Prostate gland (tissue), 2 donors: Measurements from ENCODE around the gene DCHS2. TPM values are rescaled to one million over a fixed set of nuclear protein-coding genes. Genes with fewer than 3 reads are reported as not detected.

ENCODE experiments used
- DNase-seq: peaks from one replicate; pipeline ENCODE4 v3.0.0-alpha.2; 2019; ENCODE audit warnings: low spot score
- H3K27ac ChIP-seq, 2 donors: fragments of 200-600 bp; sonication (generic); 2 replicates each; pipeline ENCODE4 v1.5.1; 2017 to 2019
- H3K27me3 ChIP-seq: fragments of 200-600 bp; sonication (generic); replicated peaks from 2 replicates; pipeline ENCODE4 v1.5.1; 2019; ENCODE audit not compliant: insufficient read depth
- H3K36me3 ChIP-seq, 2 donors: fragments of 200-600 bp; sonication (generic); 1 replicate in 1 of 2; 2 replicates in 1 of 2; pipeline versions ENCODE4 v1.5.1 to v1.8.1; 2017 to 2019
- H3K4me1 ChIP-seq: fragments of 200-600 bp; sonication (generic); replicated peaks from 2 replicates; pipeline ENCODE4 v1.5.1; 2019
- H3K4me3 ChIP-seq, 2 donors: fragments of 200-600 bp; sonication (generic); 2 replicates each; pipeline ENCODE4 v1.5.1; 2017 to 2019
- H3K9me3 ChIP-seq: fragments of 200-600 bp; sonication (generic); 2 replicates; pipeline ENCODE4 v1.5.1; 2017
- CTCF ChIP-seq, 4 experiments: fragments of 200-600 bp in 2 of 4; fragments of 450-650 bp in 2 of 4; sonication (generic) in 2 of 4; IDR thresholded peaks; 1 replicate in 3 of 4; 2 replicates in 1 of 4; pipeline ENCODE4 v1.5.1; 2016 to 2019; ENCODE audit warnings: antibody characterized with exemption in 4 of 4, mild to moderate bottlenecking in 2 of 4, moderate library complexity in 2 of 4
- POLR2A ChIP-seq: fragments of 450-650 bp; IDR thresholded peaks from one replicate; pipeline ENCODE4 v1.6.1; 2016; ENCODE audit warnings: antibody characterized with exemption, mild to moderate bottlenecking
- POLR2AphosphoS5 ChIP-seq: sonication (generic); formaldehyde crosslinking; IDR thresholded peaks from one replicate; pipeline ENCODE4 v1.6.1; 2017; ENCODE audit warnings: antibody characterized with exemption
- WGBS: methylation state at CpG from one replicate; pipeline ENCODE4 v1.1.5; 2018; 5-methylcytosine and 5-hydroxymethylcytosine counted together
- intact Hi-C: fragments of 100-400 bp; cut with DNase I; formaldehyde crosslinking; loops from one replicate; pipeline ENCODE4 v1.14.2; 2022
- total RNA-seq, 2 donors: library from RNA; depleted of rRNA; stranded (reverse); fragments of >200 nt; gene quantifications; one replicate each; pipeline ENCODE4 v1.1.0, GENCODE V29; 2016

DCHS2 gene
- total RNA-seq, 2 donors from 2014 or later: 1.8 to 2.2 TPM

GRCh38 chr4:154329268-154329868, 162.2 kb downstream of the DCHS2 start:
- 57% methylated on average over 11 of the region's 11 CpGs for WGBS
- Histone ChIP-seq H3K27ac (no peak overlapping the region), H3K9me3 (no peaks in the 10 kb centered on the region), H3K36me3 (no peaks in the 10 kb centered on the region), H3K27me3 (no peaks in the 10 kb centered on the region), H3K4me3 (no peak overlapping the region), H3K4me1 (no peaks in the 10 kb centered on the region)
- no peak for DNase-seq
- TF ChIP-seq CTCF (IDR thresholded peaks at IDR 0.05): peak in 3 of 4 experiments; percentile 22 to 38 (median 26)
- no peak for TF ChIP-seq POLR2A
- no peak for TF ChIP-seq POLR2AphosphoS5
- intact Hi-C loops: no loop called here

GRCh38 chr4:154328030-154328429, 163.6 kb downstream of the DCHS2 start:
- no peaks in the 10 kb centered on the region for H3K4me1 ChIP-seq

GRCh38 chr4:154320521-154320920, 171.1 kb downstream of the DCHS2 start:
- Histone ChIP-seq H3K4me3 (no peak overlapping the region), H3K36me3 (no peaks in the 10 kb centered on the region), H3K27me3 (no peaks in the 10 kb centered on the region), H3K27ac (no peak overlapping the region), H3K4me1 (no peaks in the 10 kb centered on the region), H3K9me3 (no peaks in the 10 kb centered on the region)
- WGBS: 71% methylated on average over 6 of the region's 6 CpGs
- intact Hi-C loops: no loop called here
- DNase-seq: no peak
- TF ChIP-seq POLR2AphosphoS5 (no peak), POLR2A (no peak), CTCF (IDR thresholded peaks at IDR 0.05) (no peak)

More at GRCh38 chr4:154328030-154328429, 163.6 kb downstream of the DCHS2 start:
- no peaks in the 10 kb centered on the region for H3K36me3 ChIP-seq
- 83% methylated on average over 1 of the region's 1 CpG for WGBS
- H3K27ac ChIP-seq: no peak overlapping the region
- DNase-seq: no peak
- H3K4me3 ChIP-seq: no peak overlapping the region
- H3K27me3 ChIP-seq: no peaks in the 10 kb centered on the region
- intact Hi-C loops: no loop called here
- TF ChIP-seq CTCF (IDR thresholded peaks at IDR 0.05): no peak
- TF ChIP-seq POLR2A: no peak
- no peak for TF ChIP-seq POLR2AphosphoS5
- H3K9me3 ChIP-seq: no peaks in the 10 kb centered on the region

GRCh38 chr4:154319736-154320135, 171.9 kb downstream of the DCHS2 start:
- no peak overlapping the region for H3K27ac ChIP-seq
- H3K9me3 ChIP-seq: no peaks in the 10 kb centered on the region
- DNase-seq: no peak
- no peaks in the 10 kb centered on the region for H3K36me3 ChIP-seq
- intact Hi-C loops: loop anchor here (10.0 kb wide), 1 partner anchor 975 kb away; the partner anchor contains the start of gene MND1
- H3K27me3 ChIP-seq: no peaks in the 10 kb centered on the region
- no peaks in the 10 kb centered on the region for H3K4me1 ChIP-seq
- 93% methylated on average over 1 of the region's 1 CpG for WGBS
- TF ChIP-seq CTCF (IDR thresholded peaks at IDR 0.05) (no peak), POLR2AphosphoS5 (no peak), POLR2A (no peak)
- no peak overlapping the region for H3K4me3 ChIP-seq
